Measurements from ENCODE around the gene ROR2. TPM values are rescaled to one million over a fixed set of nuclear protein-coding genes. Genes with fewer than 3 reads are reported as not detected.
"Not testable (repeated sequence)": the region's sequence is repeated elsewhere in the genome, so short reads cannot be mapped to it uniquely, and the experiment has no call there.

Gene ROR2
- total RNA-seq, 1 donor from 2014 or later: 3.0 TPM

DNA sequence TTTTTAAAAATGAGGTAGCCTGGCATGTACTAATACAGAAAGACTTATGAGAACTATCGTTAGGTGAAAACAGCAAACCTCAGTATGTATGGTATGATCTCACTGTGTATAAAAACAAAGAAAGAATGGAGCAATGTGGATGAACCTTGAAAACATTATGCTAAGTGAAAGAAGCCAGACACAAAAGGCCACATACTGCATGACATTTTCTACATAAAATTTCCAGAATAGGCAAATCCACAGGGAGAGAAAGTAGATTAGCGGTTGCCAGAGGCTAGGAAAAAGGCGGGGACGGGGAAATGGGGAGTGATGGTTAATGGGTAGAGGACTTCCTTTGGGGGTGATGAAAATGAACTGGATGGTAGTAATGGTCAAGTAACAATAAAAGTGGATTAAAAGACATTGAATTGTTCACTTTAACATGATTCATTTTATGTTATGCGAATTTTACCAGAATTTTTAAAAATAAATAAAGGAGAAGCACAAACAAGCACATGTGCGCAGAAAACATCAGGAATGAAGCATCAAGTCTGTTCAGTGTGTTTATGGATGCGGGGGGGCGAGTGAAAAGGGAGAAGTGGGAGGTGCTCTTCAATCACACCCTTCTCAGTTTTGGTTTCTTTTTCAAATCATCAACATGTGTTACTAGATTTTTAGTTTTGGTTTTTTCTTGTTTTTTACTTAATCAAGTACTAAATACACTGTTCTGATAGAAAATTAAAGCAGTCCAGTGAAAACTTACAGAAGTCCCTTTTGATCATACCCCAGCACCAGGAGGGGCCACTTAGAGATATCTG lies 16.3 kb downstream of the ROR2 start:
- intact Hi-C loops (cut with DNase I): no loop called here
- DNase-seq (ENCODE audit: low spot score) (no peak), ATAC-seq (no peak)

DNA sequence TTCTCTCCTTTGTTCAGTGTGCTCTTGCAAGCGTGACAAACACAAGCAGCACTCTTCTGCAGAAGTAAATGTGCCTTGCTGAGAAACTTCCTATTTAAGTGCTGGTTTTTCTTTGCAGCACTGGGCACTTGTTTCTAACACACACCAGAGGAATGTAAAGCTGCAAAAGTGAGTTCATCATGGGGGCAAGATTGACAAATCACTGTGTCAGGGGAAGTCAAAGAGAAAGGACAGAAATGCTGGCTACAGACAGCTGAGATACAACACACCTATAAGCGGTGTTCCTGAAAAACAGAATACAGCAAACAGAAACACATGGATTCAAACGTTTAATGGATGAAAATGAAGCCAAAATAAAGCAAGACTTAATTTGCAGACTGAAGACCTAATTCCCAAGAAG lies 19.6 kb downstream of the ROR2 start:
- intact Hi-C loops (cut with DNase I): no loop called here
- no peak for ATAC-seq
- DNase-seq (ENCODE audit: low spot score): no peak

DNA sequence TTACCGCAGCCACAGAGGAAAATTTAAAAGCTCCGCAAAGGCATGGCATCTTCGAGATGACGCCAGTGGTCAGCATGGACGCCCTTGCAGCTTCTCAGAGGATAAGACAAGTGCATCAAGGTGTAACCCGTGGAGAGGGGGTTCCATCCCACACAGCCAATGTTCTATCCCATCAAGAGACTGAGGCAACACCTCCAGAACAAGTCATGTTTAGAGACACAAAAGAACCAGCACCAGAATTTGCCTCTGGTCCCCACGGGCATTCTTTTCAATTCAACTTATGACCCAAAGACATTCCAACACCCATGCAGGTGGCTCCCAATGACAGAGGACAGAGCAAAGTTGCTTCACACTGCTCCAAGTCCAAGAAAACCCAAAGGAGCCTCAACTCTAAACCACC lies 20.7 kb downstream of the ROR2 start:
- ATAC-seq (no peak), DNase-seq (ENCODE audit: low spot score) (no peak)
- intact Hi-C loops (cut with DNase I): no loop called here

DNA sequence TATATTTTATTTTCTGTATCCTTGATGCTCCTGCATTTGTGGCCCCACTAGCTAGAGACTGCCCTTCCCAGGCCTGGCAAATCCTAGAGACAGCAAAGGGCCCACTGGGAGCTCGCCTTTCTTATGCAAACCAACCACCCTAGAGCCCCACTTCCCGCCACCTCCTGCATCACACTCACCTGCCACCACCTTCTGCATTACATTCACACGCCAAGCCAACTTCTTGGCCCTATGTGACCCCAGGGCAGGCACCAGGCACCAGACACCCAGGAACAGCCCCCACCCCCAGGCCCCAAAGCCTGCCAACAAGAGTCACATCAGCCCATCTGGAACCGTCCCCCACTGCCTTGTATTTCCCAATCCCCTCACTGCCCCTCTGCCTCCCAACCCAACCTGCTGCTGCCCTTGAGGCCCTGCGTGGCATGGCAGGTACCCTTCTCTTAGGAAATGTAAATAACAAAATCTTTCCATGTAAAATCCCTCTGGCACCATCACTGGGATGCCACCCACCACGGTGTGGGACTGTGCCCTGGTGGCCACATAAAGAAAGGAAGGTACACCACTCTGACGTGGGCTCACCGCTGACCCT lies 22.0 kb downstream of the ROR2 start:
- intact Hi-C loops (cut with DNase I): no loop called here
- no peak for ATAC-seq
- no peak for DNase-seq (ENCODE audit: low spot score)

DNA sequence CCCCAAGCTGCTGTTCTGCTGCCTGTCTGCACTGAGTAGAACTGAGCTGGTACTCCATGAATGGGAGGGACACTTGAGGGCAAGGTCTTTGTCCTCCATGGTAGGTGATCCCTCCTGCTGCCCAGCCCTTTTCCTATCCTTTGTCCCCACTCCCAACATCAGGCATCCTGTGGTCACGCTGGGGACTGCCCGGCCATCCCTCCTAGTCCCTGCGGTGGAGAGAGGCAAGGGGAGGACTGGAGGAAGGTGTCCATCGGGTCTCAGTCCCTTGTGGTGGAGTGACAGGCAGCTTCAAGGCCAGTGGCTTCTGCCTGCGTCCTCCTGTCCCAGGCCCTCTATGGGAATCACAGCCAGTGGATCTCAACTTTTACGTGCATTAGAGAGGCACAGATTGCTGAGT lies 25.9 kb downstream of the ROR2 start:
- intact Hi-C loops (cut with DNase I): no loop called here
- DNase-seq (ENCODE audit: low spot score): no peak
- no peak for ATAC-seq

DNA sequence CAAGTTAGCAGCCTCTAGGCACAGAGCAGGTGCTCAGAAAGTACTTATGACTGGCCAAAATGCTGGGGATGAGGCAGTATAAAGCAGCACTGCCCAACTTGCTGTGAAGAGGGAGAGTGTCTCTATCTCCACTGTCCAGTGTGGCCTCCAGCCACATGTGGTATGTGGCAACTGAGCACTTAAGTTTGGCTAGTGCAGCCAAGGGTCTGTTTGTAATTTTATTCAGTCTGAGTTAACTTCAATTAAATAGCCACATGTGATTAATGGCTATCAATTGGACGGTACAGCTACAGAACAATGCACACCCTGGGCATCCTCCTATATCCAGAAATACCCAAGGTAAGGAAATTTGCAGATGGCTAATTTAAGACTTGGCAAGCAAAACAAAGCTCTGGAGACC lies 26.9 kb downstream of the ROR2 start:
- ATAC-seq (no peak), DNase-seq (ENCODE audit: low spot score) (no peak)

DNA sequence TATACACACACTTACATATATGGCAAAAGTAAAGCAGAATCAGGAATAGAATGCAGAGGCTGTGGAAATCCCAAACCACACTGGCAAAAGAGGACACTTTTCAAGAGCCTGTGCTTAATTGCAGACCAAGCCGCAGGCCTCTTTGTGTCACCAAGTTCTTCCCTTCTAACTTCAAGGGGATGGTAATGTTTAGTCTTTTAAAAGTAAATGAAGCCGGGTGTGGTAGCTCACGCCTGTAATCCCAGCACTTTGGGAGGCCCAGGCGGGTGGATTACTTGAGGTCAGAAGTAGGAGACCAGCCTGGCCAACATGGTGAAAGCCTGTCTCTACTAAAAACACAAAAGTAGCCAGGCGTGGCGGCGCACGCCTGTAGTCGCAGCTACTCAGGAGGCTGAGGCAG lies 28.7 kb downstream of the ROR2 start:
- intact Hi-C loops (cut with DNase I): no loop called here
- DNase-seq (ENCODE audit: low spot score): no peak
- no peak for ATAC-seq

More for the DNA sequence above, 26.9 kb downstream of the ROR2 start:
- intact Hi-C loops (cut with DNase I): no loop called here

DNA sequence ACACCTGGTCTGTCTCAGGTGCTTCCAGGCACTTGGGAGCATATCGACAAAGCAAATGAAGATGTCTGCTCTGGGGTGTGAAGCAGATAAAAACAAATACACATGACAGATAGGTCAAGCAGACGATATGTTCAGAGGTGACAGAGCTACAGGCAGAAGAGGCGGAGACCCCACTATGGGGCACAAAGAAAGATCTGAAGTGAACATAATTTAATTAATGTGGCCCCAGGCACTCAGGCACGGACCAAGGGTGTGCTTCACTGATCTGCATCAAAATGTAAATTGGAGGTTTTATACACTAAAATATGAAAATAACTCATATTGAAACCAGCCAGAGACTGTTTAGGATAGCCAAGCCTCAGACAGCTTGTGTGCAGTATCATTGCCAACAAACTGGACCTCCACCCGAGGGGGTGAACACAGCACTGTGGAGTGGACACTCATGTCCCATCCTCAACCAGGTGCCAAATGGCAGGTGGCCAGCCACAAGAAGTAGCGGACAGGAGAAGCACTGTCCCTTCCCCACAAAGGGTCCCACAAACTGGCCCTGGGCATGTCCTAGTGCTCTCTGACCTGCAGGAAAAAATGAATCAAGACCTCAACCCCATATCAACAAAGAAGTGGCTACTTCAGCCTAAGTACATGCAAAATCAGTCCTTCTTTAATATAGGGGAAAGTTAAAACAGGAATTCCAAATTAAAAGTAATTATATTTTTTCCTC lies 29.2 kb downstream of the ROR2 start:
- no peak for ATAC-seq
- DNase-seq (ENCODE audit: low spot score): no peak
- intact Hi-C loops (cut with DNase I): no loop called here

DNA sequence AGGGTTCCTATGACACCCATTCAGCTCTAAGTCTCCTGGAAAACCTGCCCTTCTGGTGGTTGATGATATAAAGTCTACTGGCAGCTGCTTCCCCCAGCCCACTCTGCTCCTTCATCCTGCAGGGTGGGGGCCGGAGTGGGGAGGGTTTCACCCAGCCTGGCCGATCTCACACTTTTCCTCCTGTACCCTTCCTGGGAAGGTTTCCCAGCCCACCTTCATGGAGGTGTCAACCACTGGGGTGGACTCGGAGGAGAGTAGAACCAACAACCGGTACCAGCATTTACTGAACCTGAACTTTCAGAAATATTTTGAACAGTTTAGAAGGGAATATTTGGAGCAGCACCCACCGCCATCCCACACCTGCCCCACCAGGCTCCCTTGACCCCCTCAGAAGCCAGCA lies 30.4 kb downstream of the ROR2 start:
- intact Hi-C loops (cut with DNase I): no loop called here
- ATAC-seq: no peak

DNA sequence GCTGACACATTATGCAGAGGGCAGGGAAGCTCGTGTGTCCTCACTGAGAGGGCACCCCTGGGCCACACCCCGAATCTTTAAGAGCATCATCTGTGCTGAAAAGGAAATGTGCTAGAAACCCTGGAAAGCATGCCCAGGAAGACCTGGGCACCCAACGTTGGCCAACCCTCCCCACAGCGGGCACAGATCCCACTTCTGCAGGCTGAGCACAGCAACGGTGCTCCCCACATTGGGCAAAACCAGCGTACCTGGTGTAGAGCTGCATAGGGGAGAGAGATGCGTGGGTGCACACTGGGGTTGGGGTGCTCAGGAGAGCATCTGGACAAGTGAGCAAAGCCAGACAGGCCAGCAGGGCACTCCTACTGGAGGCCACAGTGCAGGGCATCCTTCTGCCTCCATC lies 32.6 kb downstream of the ROR2 start:
- DNase-seq (ENCODE audit: low spot score): no peak
- intact Hi-C loops (cut with DNase I): no loop called here
- no peak for ATAC-seq

More for the DNA sequence above, 30.4 kb downstream of the ROR2 start:
- DNase-seq (ENCODE audit: low spot score): no peak

DNA sequence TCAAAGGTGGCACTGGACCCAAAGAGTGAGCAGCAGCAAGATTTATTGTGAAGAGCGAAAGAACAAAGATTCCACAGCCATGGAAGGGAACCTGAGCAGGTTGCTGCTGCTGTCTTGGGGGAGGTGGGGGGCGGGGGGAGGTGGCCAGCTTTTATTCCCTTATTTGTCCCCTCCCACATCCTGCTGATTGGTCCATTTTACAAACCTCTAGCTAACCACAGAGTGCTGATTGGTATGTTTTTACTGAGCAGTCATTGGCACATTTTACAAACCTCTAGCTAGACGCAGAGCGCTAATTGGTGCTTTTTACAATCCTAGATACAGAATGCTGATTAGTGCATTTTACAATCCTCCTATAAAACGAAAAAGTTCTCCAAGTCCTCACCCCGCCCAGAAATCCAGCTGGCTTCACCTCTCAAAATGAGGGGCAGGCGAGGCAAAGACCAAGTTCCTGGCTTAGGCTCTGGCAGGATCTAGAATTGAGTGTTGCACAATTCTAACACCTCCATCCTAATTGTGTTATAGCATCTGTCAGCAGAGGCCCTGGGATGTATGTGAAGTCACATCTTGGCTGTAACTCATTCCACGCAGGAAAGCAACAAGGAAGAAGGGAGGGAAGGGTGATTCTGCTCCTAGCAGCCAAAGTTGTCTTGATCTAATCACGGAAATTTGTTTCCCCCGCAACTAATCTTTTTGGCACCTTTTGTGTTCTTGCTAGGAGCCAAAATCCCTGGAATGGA lies 34.3 kb downstream of the ROR2 start:
- ATAC-seq (no peak), DNase-seq (ENCODE audit: low spot score) (no peak)
- intact Hi-C loops (cut with DNase I): no loop called here

DNA sequence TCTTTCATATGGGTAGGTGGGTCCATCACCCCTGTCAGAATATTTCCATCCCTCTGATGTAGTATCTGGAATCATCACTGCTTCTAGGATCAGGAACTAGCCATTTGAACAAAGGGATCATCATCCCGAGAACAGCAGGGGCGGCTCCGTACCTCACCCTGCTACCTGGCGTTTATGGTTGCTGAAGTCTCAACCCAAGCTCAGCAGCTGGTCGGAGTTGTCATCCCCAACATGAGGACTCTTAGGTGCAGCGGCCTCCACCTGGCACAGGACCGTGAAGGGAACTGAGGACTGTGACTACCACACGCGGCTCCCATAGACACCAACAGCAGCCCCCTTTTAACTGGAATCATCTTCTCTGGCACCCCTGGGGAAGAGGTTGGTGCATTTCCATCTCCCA lies 35.1 kb downstream of the ROR2 start:
- no peak for ATAC-seq

DNA sequence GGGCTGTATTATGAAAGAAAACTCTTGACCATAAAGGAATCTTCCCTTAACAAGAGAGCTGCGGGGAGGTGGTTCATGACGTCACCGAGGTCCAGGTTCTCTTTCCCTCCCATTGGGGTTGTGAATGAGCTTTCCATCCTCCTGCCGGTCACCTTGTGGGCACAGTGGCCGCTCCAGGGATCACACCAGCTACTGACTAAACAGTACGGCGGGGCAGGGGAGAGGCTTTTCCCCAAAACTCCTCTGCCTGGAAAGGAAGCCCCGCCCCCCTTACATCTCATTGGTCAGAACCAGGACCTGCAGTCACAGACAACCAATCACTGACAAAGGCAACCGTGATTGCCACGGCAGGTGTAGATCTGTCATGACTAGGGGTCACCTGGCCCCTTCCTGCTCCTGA lies 35.6 kb downstream of the ROR2 start:
- DNase-seq (ENCODE audit: low spot score) (no peak), ATAC-seq (no peak)
- intact Hi-C loops (cut with DNase I): no loop called here

More for the DNA sequence above, 35.1 kb downstream of the ROR2 start:
- intact Hi-C loops (cut with DNase I): no loop called here
- no peak for DNase-seq (ENCODE audit: low spot score)

DNA sequence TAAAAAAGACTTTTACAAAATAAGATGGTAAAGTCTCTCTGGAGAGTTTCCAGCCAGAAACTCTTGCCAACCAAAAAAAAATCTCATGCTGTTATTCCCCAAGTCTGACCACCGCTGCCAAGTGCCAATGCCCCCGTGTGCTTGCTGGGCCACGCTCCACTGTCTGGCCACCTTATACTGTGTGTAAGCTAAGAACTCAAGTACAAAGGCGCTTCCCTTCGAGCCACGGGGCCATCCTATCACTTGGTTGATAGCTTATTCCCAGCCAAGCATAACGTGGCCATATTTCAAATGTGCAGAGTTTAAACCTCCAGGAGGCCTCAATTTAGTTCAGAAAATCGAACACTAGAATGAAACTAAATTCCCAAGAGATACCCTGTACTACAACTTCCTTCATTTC lies 36.0 kb downstream of the ROR2 start:
- DNase-seq (ENCODE audit: low spot score) (no peak), ATAC-seq (no peak)
- intact Hi-C loops (cut with DNase I): no loop called here

DNA sequence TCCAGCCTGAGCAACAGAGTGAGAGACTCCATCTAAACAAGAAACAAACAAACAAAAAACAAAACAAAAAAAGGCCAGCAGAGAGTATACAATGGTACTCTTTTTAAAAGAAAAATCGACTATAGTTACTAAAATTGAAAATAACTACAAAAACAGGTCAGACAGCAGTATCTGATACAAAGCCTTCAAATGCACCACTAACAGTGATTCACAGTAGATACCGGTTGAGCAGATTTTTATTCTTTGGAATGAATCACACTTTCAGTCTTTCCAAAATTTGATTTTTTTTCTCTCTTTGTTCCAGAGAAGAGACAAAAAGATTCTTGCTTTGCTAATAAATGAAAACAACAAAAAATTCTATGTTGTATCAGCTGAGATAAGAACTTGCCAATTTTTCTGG lies 36.9 kb downstream of the ROR2 start:
- no peak for ATAC-seq
- intact Hi-C loops (cut with DNase I): no loop called here

DNA sequence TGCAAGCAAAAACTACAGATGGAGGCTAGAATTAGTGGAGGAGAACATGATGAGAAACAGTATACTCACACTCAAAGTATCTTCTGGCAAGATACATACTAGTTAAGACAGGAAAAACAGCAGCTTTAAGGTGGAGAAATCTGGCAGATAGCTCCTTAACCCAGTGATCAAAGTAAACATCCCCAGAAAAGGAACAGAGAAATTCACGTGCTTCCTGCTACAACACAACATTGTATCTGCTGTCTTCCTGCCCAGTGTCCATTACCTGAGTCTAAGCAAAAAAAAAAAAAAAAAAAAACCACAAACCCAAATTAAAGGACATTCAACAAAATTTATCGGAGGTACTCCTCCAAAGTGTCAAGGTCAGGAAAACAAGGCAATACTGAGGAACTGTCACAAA lies 38.4 kb downstream of the ROR2 start:
- DNase-seq (ENCODE audit: low spot score) (no peak), ATAC-seq (no peak)
- intact Hi-C loops (cut with DNase I): no loop called here

More for the DNA sequence above, 36.9 kb downstream of the ROR2 start:
- DNase-seq (ENCODE audit: low spot score): no peak

DNA sequence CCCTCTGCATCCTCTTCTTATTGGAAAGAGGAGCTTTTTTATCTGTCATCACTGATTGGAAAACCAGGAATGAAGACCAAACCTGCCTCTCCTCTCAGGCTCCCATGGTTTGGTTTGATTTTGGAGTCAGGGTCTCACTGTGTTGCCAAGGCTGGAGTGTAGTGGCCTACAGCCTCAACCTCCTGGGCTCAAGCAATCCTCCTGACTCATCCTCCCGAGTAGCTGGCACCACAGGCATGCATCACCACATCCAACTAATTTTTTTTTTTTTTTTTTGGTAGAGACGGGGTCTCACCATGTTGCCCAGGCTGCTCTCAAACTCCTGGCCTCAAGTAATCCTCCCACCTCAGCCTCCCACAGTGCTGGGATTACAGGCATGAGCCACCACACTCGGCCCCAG lies 40.8 kb downstream of the ROR2 start:
- intact Hi-C loops (cut with DNase I); ATAC-seq; DNase-seq (ENCODE audit: low spot score): not testable (repeated sequence)

DNA sequence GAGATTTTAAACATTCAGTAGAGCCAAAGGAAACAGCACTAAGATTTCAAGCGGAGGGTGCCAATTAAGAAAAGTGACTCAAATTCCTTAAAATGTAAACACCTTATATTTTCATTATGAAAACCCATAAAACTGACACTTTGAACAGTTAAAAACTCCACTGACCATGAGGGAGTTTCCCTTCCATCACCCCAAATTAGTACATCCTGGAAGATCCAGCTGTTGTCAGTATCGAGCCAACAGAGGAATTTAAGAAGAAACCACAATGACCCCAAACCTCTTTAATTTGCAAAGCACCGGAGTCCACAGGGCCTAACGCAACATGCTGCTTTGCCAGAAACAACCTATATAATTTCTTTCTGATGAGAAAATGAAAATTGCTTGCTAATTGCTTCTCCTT lies 41.3 kb downstream of the ROR2 start:
- ATAC-seq (no peak), DNase-seq (ENCODE audit: low spot score) (no peak)
- intact Hi-C loops (cut with DNase I): no loop called here

DNA sequence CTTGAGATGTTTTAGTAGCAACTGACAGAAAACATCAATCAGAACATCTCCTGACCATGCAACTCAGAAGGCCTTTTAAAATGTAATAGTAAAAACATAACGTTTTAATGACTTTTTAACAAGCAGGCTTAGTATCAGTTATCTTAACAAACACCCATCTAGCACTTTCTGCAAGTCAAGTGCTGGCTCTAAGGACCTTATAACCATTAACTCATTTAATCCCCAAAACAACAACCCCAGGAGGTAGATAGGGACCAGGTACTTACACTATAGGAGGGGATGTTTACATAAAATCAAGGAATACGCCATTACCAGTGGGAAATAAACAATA lies 41.8 kb downstream of the ROR2 start:
- intact Hi-C loops (cut with DNase I): no loop called here
- DNase-seq (ENCODE audit: low spot score) (no peak), ATAC-seq (no peak)
